SK-N-SH treated with all-trans-retinoic acid at 6 μM for 48 hours (cell line): ENCODE results near the gene LPAR2.

Source experiments
- ATAC-seq: fragments of 200-7000 bp; cut with Tn5 transposase; 3 replicates; pipeline ENCODE4 v1.9.1; 2020; ENCODE audit warnings: mild to moderate bottlenecking, moderate library complexity
- ARNTL ChIP-seq: fragments of 450-650 bp; formaldehyde crosslinking; IDR thresholded peaks from 2 replicates; pipeline ENCODE4 v1.5.0; 2020; ENCODE audit warnings: low read depth, mild to moderate bottlenecking, moderate library complexity, borderline replicate concordance
- BACH2 ChIP-seq: fragments of 250-450 bp; sonication (Bioruptor Pico); IDR thresholded peaks from 2 replicates; pipeline ENCODE4 v1.9.0; 2021; ENCODE audit warnings: mild to moderate bottlenecking, borderline replicate concordance
- CREB5 ChIP-seq: fragments of 250-450 bp; sonication (Bioruptor Pico); IDR thresholded peaks from 2 replicates; pipeline ENCODE4 v1.5.1; 2020; ENCODE audit warnings: low read depth, mild to moderate bottlenecking, moderate library complexity
- CSRNP3 ChIP-seq: fragments of 250-450 bp; sonication (Bioruptor Pico); IDR thresholded peaks from 2 replicates; pipeline ENCODE4 v1.5.1; 2021; ENCODE audit warnings: mild to moderate bottlenecking, moderate library complexity
- ESRRG ChIP-seq: fragments of 250-450 bp; sonication (Bioruptor Pico); IDR thresholded peaks from 2 replicates; pipeline ENCODE4 v1.6.1; 2021; ENCODE audit warnings: mild to moderate bottlenecking
- GLIS3 ChIP-seq: fragments of 250-450 bp; sonication (Bioruptor Pico); IDR thresholded peaks from 2 replicates; pipeline ENCODE4 v1.5.0; 2020; ENCODE audit warnings: mild to moderate bottlenecking, moderate library complexity
- OSR1 ChIP-seq: fragments of 250-450 bp; sonication (Bioruptor Pico); IDR thresholded peaks from 2 replicates; pipeline ENCODE4 v1.8.0; 2022; ENCODE audit warnings: moderate library complexity, mild to moderate bottlenecking, inconsistent platforms
- PATZ1 ChIP-seq: fragments of 250-450 bp; sonication (Bioruptor Pico); IDR thresholded peaks from 2 replicates; pipeline ENCODE4 v1.8.0; 2020; ENCODE audit warnings: mild to moderate bottlenecking, moderate library complexity, borderline replicate concordance
- POU6F1 ChIP-seq: fragments of 250-450 bp; sonication (Bioruptor Pico); IDR thresholded peaks from 2 replicates; pipeline ENCODE4 v1.8.0; 2021; ENCODE audit warnings: low read depth, mild to moderate bottlenecking, moderate library complexity, borderline replicate concordance
- PPARA ChIP-seq: fragments of 250-450 bp; sonication (Bioruptor Pico); IDR thresholded peaks from 2 replicates; pipeline ENCODE4 v1.5.0; 2020; ENCODE audit warnings: mild to moderate bottlenecking, borderline replicate concordance
- RARB ChIP-seq: fragments of 250-450 bp; sonication (Bioruptor Pico); IDR thresholded peaks from 2 replicates; pipeline ENCODE4 v1.8.0; 2021; ENCODE audit warnings: mild to moderate bottlenecking, moderate library complexity
- SNAI2 ChIP-seq: fragments of 250-450 bp; sonication (Bioruptor Pico); IDR thresholded peaks from 2 replicates; pipeline ENCODE4 v1.5.0; 2020; ENCODE audit warnings: mild to moderate bottlenecking, moderate library complexity
- TCF4 ChIP-seq: fragments of 250-450 bp; sonication (Bioruptor Pico); IDR thresholded peaks from 2 replicates; pipeline ENCODE4 v1.8.0; 2021; ENCODE audit warnings: mild to moderate bottlenecking, moderate library complexity, borderline replicate concordance
- TOX ChIP-seq: fragments of 250-450 bp; sonication (Bioruptor Pico); IDR thresholded peaks from 2 replicates; pipeline ENCODE4 v1.8.0; 2021; ENCODE audit warnings: mild to moderate bottlenecking, moderate library complexity, borderline replicate concordance
- TSHZ2 ChIP-seq: fragments of 250-450 bp; sonication (Bioruptor Pico); IDR thresholded peaks from 2 replicates; pipeline ENCODE4 v1.5.0; 2020; ENCODE audit warnings: mild to moderate bottlenecking, moderate library complexity
- ZC3H10 ChIP-seq: fragments of 250-450 bp; sonication (Bioruptor Pico); IDR thresholded peaks from 2 replicates; pipeline ENCODE4 v1.5.1; 2021; ENCODE audit warnings: mild to moderate bottlenecking, moderate library complexity
- ZFP3 ChIP-seq: fragments of 250-450 bp; sonication (Bioruptor Pico); IDR thresholded peaks from 2 replicates; pipeline ENCODE4 v1.5.0; 2020; ENCODE audit warnings: mild to moderate bottlenecking, moderate library complexity
- ZFP30 ChIP-seq: fragments of 450-650 bp; formaldehyde crosslinking; IDR thresholded peaks from 2 replicates; pipeline ENCODE4 v1.5.0; 2022; ENCODE audit warnings: mild to moderate bottlenecking, moderate library complexity
- ZNF565 ChIP-seq: fragments of 450-650 bp; formaldehyde crosslinking; conservative IDR thresholded peaks from 2 replicates; pipeline ENCODE4 v1.5.0; 2020; ENCODE audit warnings: low read depth, mild to moderate bottlenecking, moderate library complexity
- ZNF70 ChIP-seq: fragments of 450-650 bp; formaldehyde crosslinking; IDR thresholded peaks from 2 replicates; pipeline ENCODE4 v1.5.0; 2020; ENCODE audit warnings: mild to moderate bottlenecking, moderate library complexity
- ZNF8 ChIP-seq: fragments of 450-650 bp; formaldehyde crosslinking; IDR thresholded peaks from 2 replicates; pipeline ENCODE4 v1.5.0; 2020; ENCODE audit warnings: mild to moderate bottlenecking, moderate library complexity

Gene LPAR2

GRCh38 chr19:19635313-19635702 lies 7.3 kb upstream of the LPAR2 start (continued):
- TF ChIP-seq PPARA (no peak), SNAI2 (no peak)

GRCh38 chr19:19634516-19635312 lies 6.7 kb upstream of the LPAR2 start:
- ATAC-seq = no peak
- TF ChIP-seq ZNF70 (CRISPR knock-in tag) = no peak
- TF ChIP-seq PATZ1 (CRISPR knock-in tag) = no peak
- TF ChIP-seq RARB = no peak
- TF ChIP-seq CREB5 (CRISPR knock-in tag) = no peak
- no peak for TF ChIP-seq TSHZ2 (CRISPR knock-in tag)
- TF ChIP-seq GLIS3 = no peak
- no peak for TF ChIP-seq ZC3H10 (CRISPR knock-in tag)
- no peak for TF ChIP-seq ZFP30 (CRISPR knock-in tag)
- TF ChIP-seq ARNTL (CRISPR knock-in tag) = no peak
- no peak for TF ChIP-seq ZNF8 (CRISPR knock-in tag)
- TF ChIP-seq SNAI2 = no peak
- TF ChIP-seq OSR1 (CRISPR knock-in tag) = no peak
- TF ChIP-seq ZNF565 = no peak
- no peak for TF ChIP-seq ZFP3 (CRISPR knock-in tag)
- TF ChIP-seq POU6F1 = no peak
- no peak for TF ChIP-seq BACH2 (CRISPR knock-in tag)
- TF ChIP-seq PPARA = no peak
- no peak for TF ChIP-seq ESRRG (CRISPR knock-in tag)
- TF ChIP-seq TOX (CRISPR knock-in tag) = no peak
- TF ChIP-seq TCF4 (CRISPR knock-in tag) = no peak

GRCh38 chr19:19633711-19634515 lies 5.9 kb upstream of the LPAR2 start:
- ATAC-seq = no peak
- TF ChIP-seq BACH2 (CRISPR knock-in tag) (no peak), ESRRG (CRISPR knock-in tag) (no peak), CSRNP3 (CRISPR knock-in tag) (no peak), ZNF70 (CRISPR knock-in tag) (no peak), PATZ1 (CRISPR knock-in tag) (no peak), OSR1 (CRISPR knock-in tag) (no peak), SNAI2 (no peak), ZNF565 (no peak), PPARA (no peak), GLIS3 (no peak), ZFP3 (CRISPR knock-in tag) (no peak), CREB5 (CRISPR knock-in tag) (no peak)
